Measurements from ENCODE around the gene EIF4E. TPM values are rescaled to one million over a fixed set of nuclear protein-coding genes. Genes with fewer than 3 reads are reported as not detected.
A peak's percentile ranks its signal among the peaks of the same experiment; 100 is the strongest.

The EIF4E gene
- total RNA-seq, result 61.0 TPM
- long read RNA-seq, full-length matches to known transcripts, result 31 of 35 reads
- long read RNA-seq, partial matches to known transcripts, result 2 of 35 reads
- long read RNA-seq, other reads (novel, unspliced or antisense), result 2 of 35 reads

- peak within 1 kb of the TSS; percentile 97 for H3K4me3 ChIP-seq
- no peaks in the 10 kb centered on the region for H3K27me3 ChIP-seq (ENCODE audit: low read depth)
- DNase-seq, result peak; percentile 99
- peak; percentile 94 to 96 for ATAC-seq
- H3K27ac ChIP-seq, result peak within 1 kb of the TSS; percentile 94
- peaks cover 6% of the 10 kb centered on the region for H3K36me3 ChIP-seq
- TF ChIP-seq CTCF (IDR thresholded peaks at IDR 0.05), result no peak
- H3K9me3 ChIP-seq, result no peaks in the 10 kb centered on the region
- H3K4me1 ChIP-seq, result peaks cover 27% of the 10 kb centered on the region
- intact Hi-C loops (cut with DNase I), result no loop called here
These were observed at the start of gene EIF4E for GRCh38 chr4:98928505-98929340. Gene EIF4E (minus strand): TSS chr4:98929133. CDS start chr4:98929112, 21 bp downstream.

GRCh38 chr4:98977557-98977956 lies 48.6 kb upstream of the EIF4E start:
- no peaks in the 10 kb centered on the region for H3K4me1 ChIP-seq
- no peaks in the 10 kb centered on the region for H3K9me3 ChIP-seq
- H3K27me3 ChIP-seq (ENCODE audit: low read depth), result no peaks in the 10 kb centered on the region
- ATAC-seq, result no peak
- TF ChIP-seq CTCF (IDR thresholded peaks at IDR 0.05), result no peak
- DNase-seq, result no peak
- intact Hi-C loops (cut with DNase I), result no loop called here
- H3K4me3 ChIP-seq, result no peak overlapping the region
- H3K27ac ChIP-seq, result no peak overlapping the region
- no peaks in the 10 kb centered on the region for H3K36me3 ChIP-seq

- ATAC-seq (no peak), DNase-seq (no peak)
- Histone ChIP-seq H3K9me3 (no peaks in the 10 kb centered on the region), H3K4me1 (no peaks in the 10 kb centered on the region), H3K27ac (no peak overlapping the region), H3K36me3 (no peaks in the 10 kb centered on the region), H3K27me3 (ENCODE audit: low read depth) (no peaks in the 10 kb centered on the region), H3K4me3 (no peak overlapping the region)
- intact Hi-C loops (cut with DNase I), result no loop called here
- no peak for TF ChIP-seq CTCF (IDR thresholded peaks at IDR 0.05)
These were observed 47.8 kb upstream of the EIF4E start for GRCh38 chr4:98976716-98977115.

- Histone ChIP-seq H3K4me3 (no peak overlapping the region), H3K9me3 (no peaks in the 10 kb centered on the region), H3K4me1 (no peaks in the 10 kb centered on the region), H3K36me3 (no peaks in the 10 kb centered on the region), H3K27me3 (ENCODE audit: low read depth) (no peaks in the 10 kb centered on the region), H3K27ac (no peak overlapping the region)
- no peak for TF ChIP-seq CTCF (IDR thresholded peaks at IDR 0.05)
- ATAC-seq (no peak), DNase-seq (no peak)
- intact Hi-C loops (cut with DNase I), result no loop called here
These were observed 41.2 kb upstream of the EIF4E start for GRCh38 chr4:98969878-98970785.

GRCh38 chr4:98967786-98968329 lies 38.9 kb upstream of the EIF4E start:
- no peak for ATAC-seq
- DNase-seq, result no peak
- no peak for TF ChIP-seq CTCF (IDR thresholded peaks at IDR 0.05)
- Histone ChIP-seq H3K36me3 (no peaks in the 10 kb centered on the region), H3K4me1 (no peaks in the 10 kb centered on the region), H3K27ac (no peak overlapping the region), H3K4me3 (no peak overlapping the region), H3K27me3 (ENCODE audit: low read depth) (no peaks in the 10 kb centered on the region), H3K9me3 (no peaks in the 10 kb centered on the region)
- intact Hi-C loops (cut with DNase I), result no loop called here
